HepG2 (cell line): ENCODE data around the gene C11orf54. TPM values are rescaled to one million over a fixed set of nuclear protein-coding genes. Genes with fewer than 3 reads are reported as not detected.

Experiments used
- CREB1 ChIP-seq, 2 experiments: fragments of 450-650 bp in 1 of 2; IDR thresholded peaks; 2 replicates each; pipeline ENCODE4 v1.6.1; 2016 to 2017; ENCODE audit warnings: control low read depth in 1 of 2, mild to moderate bottlenecking in 1 of 2, missing compliant biosample characterization in 1 of 2, missing genetic modification characterization in 1 of 2
- ELF1 ChIP-seq: sonication (generic); formaldehyde crosslinking; IDR thresholded peaks from 2 replicates; pipeline ENCODE4 v1.4.0; 2020; ENCODE audit warnings: missing genetic modification reagents
- FOXK1 ChIP-seq: sonication (generic); formaldehyde crosslinking; IDR thresholded peaks from 2 replicates; pipeline ENCODE4 v1.4.0; 2020; ENCODE audit warnings: low read depth, missing genetic modification reagents, borderline replicate concordance
- KMT2A ChIP-seq: sonication (generic); formaldehyde crosslinking; IDR thresholded peaks from 2 replicates; pipeline ENCODE4 v1.4.0; 2020; ENCODE audit warnings: missing genetic modification reagents
- NFRKB ChIP-seq: fragments of 450-650 bp; IDR thresholded peaks from 2 replicates; pipeline ENCODE4 v1.6.1; 2017
- RXRB ChIP-seq: IDR thresholded peaks from 2 replicates; pipeline ENCODE4 v1.6.1; 2016; ENCODE audit warnings: borderline replicate concordance, missing genetic modification reagents, missing compliant biosample characterization
- SUZ12 ChIP-seq: fragments of 150-350 bp; IDR thresholded peaks from 2 replicates; pipeline ENCODE4 v1.6.1; 2014; ENCODE audit warnings: low read depth, low read length
- ZBTB38 ChIP-seq: sonication (generic); formaldehyde crosslinking; IDR thresholded peaks from 2 replicates; pipeline ENCODE4 v1.5.1; 2020; ENCODE audit warnings: mild to moderate bottlenecking, missing genetic modification reagents
- ZNF17 ChIP-seq: sonication (generic); formaldehyde crosslinking; IDR thresholded peaks from 2 replicates; pipeline ENCODE4 v1.5.0; 2020; ENCODE audit warnings: mild to moderate bottlenecking, missing genetic modification reagents
- ZNF34 ChIP-seq: sonication (generic); formaldehyde crosslinking; IDR thresholded peaks from 2 replicates; pipeline ENCODE4 v1.4.0; 2020; ENCODE audit warnings: mild to moderate bottlenecking, missing genetic modification reagents, borderline replicate concordance
- ZSCAN31 ChIP-seq: sonication (generic); formaldehyde crosslinking; IDR thresholded peaks from 2 replicates; pipeline ENCODE4 v1.5.0; 2020; ENCODE audit warnings: low read depth, mild to moderate bottlenecking, missing genetic modification reagents
- polyA plus RNA-seq, 8 experiments: library from polyadenylated mRNA; depleted of rRNA in 3 of 8; stranded (reverse) in 7 of 8; unstranded in 1 of 8; fragments of >200 nt; fragmentation: Illumina TruSeq in 4 of 8; extraction: Trizol in 4 of 8; gene quantifications; 2 replicates each; pipeline versions ENCODE4 v1.2.1 to v1.2.3, GENCODE V29; 2011 to 2016; ENCODE audit warnings: low read depth in 4 of 8, missing spikeins in 1 of 8, mixed read lengths in 1 of 8; ENCODE audit not compliant: insufficient read depth in 1 of 8
- total RNA-seq, 5 experiments: library from RNA; depleted of rRNA; stranded (reverse); fragments of >200 nt; fragmentation: Illumina TruSeq; extraction: Trizol; gene quantifications; 2 replicates each; pipeline ENCODE4 v1.2.3, GENCODE V29; 2016; ENCODE audit warnings: low read depth in 1 of 5
- TF ChIP-seq, protein P1 (sequence below): sonication (generic); formaldehyde crosslinking; IDR thresholded peaks from 2 replicates; pipeline ENCODE4 v1.4.0; 2020; ENCODE audit warnings: missing genetic modification reagents
- TF ChIP-seq, protein P2 (sequence below): sonication (generic); formaldehyde crosslinking; conservative IDR thresholded peaks from 2 replicates; pipeline ENCODE4 v1.8.0; 2022; ENCODE audit warnings: mild to moderate bottlenecking, moderate library complexity, missing genetic modification reagents
- TF ChIP-seq, protein P3 (sequence below): sonication (generic); formaldehyde crosslinking; IDR thresholded peaks from 2 replicates; pipeline ENCODE4 v1.4.0; 2020; ENCODE audit warnings: missing genetic modification reagents, borderline replicate concordance
- TF ChIP-seq, protein P4 (sequence below): IDR thresholded peaks from 2 replicates; pipeline ENCODE4 v1.6.1; 2016; ENCODE audit warnings: low read depth
- TF ChIP-seq, protein P5 (sequence below): sonication (generic); formaldehyde crosslinking; IDR thresholded peaks from 2 replicates; pipeline ENCODE4 v1.4.0; 2020; ENCODE audit warnings: missing genetic modification reagents
- TF ChIP-seq, protein P6 (sequence below): IDR thresholded peaks from 2 replicates; pipeline ENCODE4 v1.6.1; 2016

Gene C11orf54
- total and polyA plus RNA-seq, 2 of the 13 experiments (the other 11 are each of a cell fraction or from before 2014, with no cell fraction given), result 42.7 to 50.1 TPM

DNA sequence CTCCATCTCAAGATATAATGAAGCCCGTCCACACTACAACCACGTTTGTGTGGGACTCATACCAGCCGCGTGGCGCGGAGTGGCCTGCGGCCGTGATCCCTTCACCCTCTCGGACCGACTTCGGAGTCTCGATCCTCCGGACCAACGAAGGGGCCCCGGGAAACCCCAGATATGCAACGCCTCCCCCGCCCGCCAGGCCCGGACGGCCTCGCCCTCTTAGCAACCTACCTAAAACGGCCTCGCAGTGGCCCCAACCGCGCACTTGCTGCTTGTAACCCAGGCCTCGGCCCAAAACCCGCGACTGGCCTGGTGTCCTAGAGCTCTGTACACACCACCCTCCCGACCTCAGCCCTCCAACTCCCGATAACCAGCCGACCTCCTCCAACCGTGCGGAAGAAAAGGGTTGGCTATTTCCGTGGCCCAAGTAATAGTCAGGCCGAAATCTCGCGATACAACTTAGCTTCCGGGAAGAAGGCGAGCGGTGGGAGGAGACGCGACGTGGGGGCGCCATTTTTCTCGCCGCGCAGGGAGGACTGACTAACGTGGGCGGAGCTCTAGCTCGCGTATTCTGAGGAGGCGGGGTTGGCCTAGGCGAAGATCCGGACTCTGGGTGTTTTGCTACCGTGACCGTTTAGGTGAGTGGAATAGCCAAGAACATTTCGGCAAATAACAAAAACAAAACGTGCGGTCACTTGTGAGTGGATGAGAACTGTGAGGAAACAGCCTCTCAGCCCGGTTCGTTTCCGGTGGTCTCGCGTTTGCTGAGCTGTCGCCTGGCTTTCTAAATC lies at the start of gene C11orf54, which contains the start of gene TAF1D (continued):
- TF ChIP-seq, protein P1, sequence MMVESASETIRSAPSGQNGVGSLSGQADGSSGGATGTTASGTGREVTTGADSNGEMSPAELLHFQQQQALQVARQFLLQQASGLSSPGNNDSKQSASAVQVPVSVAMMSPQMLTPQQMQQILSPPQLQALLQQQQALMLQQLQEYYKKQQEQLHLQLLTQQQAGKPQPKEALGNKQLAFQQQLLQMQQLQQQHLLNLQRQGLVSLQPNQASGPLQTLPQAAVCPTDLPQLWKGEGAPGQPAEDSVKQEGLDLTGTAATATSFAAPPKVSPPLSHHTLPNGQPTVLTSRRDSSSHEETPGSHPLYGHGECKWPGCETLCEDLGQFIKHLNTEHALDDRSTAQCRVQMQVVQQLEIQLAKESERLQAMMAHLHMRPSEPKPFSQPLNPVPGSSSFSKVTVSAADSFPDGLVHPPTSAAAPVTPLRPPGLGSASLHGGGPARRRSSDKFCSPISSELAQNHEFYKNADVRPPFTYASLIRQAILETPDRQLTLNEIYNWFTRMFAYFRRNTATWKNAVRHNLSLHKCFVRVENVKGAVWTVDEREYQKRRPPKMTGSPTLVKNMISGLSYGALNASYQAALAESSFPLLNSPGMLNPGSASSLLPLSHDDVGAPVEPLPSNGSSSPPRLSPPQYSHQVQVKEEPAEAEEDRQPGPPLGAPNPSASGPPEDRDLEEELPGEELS (CRISPR knock-in tag), result peak; percentile 7; the same call in 1 of the 2 replicates
- TF ChIP-seq RXRB (CRISPR knock-in tag), result peak; percentile 43; the same call in 1 of the 2 replicates
- 0 out of 2 replicates have a peak, but pooled peaks have one; percentile 74 for TF ChIP-seq ZNF17 (CRISPR knock-in tag)
- peak; percentile 70 for TF ChIP-seq CREB1 (IDR thresholded peaks at IDR 0.05)
- peak; percentile 71 for TF ChIP-seq CREB1 (CRISPR knock-in tag; IDR thresholded peaks at IDR 0.05)
- TF ChIP-seq, protein P2, sequence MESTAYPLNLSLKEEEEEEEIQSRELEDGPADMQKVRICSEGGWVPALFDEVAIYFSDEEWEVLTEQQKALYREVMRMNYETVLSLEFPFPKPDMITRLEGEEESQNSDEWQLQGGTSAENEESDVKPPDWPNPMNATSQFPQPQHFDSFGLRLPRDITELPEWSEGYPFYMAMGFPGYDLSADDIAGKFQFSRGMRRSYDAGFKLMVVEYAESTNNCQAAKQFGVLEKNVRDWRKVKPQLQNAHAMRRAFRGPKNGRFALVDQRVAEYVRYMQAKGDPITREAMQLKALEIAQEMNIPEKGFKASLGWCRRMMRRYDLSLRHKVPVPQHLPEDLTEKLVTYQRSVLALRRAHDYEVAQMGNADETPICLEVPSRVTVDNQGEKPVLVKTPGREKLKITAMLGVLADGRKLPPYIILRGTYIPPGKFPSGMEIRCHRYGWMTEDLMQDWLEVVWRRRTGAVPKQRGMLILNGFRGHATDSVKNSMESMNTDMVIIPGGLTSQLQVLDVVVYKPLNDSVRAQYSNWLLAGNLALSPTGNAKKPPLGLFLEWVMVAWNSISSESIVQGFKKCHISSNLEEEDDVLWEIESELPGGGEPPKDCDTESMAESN, result peak; percentile 19; the same call in 1 of the 2 replicates
- TF ChIP-seq ZSCAN31 (CRISPR knock-in tag), result peak; percentile 47; the same call in 1 of the 2 replicates
- no peak for TF ChIP-seq SUZ12
- peak; percentile 91 for TF ChIP-seq NFRKB
- TF ChIP-seq, protein P3, sequence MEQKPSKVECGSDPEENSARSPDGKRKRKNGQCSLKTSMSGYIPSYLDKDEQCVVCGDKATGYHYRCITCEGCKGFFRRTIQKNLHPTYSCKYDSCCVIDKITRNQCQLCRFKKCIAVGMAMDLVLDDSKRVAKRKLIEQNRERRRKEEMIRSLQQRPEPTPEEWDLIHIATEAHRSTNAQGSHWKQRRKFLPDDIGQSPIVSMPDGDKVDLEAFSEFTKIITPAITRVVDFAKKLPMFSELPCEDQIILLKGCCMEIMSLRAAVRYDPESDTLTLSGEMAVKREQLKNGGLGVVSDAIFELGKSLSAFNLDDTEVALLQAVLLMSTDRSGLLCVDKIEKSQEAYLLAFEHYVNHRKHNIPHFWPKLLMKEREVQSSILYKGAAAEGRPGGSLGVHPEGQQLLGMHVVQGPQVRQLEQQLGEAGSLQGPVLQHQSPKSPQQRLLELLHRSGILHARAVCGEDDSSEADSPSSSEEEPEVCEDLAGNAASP (CRISPR knock-in tag), result peak; percentile 26; the same call in 1 of the 2 replicates
- peak; percentile 97 for TF ChIP-seq ELF1 (CRISPR knock-in tag)
- TF ChIP-seq ZBTB38 (CRISPR knock-in tag), result peak; percentile 73
- TF ChIP-seq FOXK1 (CRISPR knock-in tag), result 0 out of 2 replicates have a peak, but pooled peaks have one; percentile 34
- TF ChIP-seq, protein P4, sequence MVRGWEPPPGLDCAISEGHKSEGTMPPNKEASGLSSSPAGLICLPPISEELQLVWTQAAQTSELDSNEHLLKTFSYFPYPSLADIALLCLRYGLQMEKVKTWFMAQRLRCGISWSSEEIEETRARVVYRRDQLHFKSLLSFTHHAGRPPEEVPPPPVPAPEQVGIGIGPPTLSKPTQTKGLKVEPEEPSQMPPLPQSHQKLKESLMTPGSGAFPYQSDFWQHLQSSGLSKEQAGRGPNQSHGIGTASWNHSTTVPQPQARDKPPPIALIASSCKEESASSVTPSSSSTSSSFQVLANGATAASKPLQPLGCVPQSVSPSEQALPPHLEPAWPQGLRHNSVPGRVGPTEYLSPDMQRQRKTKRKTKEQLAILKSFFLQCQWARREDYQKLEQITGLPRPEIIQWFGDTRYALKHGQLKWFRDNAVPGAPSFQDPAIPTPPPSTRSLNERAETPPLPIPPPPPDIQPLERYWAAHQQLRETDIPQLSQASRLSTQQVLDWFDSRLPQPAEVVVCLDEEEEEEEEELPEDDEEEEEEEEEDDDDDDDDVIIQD (CRISPR knock-in tag), result peak; percentile 72; the same call in 1 of the 2 replicates
- TF ChIP-seq ZNF34 (CRISPR knock-in tag), result 0 out of 2 replicates have a peak, but pooled peaks have one; percentile 84
- TF ChIP-seq KMT2A (CRISPR knock-in tag), result peak; percentile 78
- TF ChIP-seq, protein P5, sequence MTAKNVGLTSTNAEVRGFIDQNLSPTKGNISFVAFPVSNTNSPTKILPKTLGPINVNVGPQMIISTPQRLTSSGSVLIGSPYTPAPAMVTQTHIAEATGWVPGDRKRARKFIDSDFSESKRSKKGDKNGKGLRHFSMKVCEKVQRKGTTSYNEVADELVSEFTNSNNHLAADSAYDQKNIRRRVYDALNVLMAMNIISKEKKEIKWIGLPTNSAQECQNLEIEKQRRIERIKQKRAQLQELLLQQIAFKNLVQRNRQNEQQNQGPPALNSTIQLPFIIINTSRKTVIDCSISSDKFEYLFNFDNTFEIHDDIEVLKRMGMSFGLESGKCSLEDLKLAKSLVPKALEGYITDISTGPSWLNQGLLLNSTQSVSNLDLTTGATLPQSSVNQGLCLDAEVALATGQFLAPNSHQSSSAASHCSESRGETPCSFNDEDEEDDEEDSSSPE (CRISPR knock-in tag), result peak; percentile 49
- TF ChIP-seq, protein P6, sequence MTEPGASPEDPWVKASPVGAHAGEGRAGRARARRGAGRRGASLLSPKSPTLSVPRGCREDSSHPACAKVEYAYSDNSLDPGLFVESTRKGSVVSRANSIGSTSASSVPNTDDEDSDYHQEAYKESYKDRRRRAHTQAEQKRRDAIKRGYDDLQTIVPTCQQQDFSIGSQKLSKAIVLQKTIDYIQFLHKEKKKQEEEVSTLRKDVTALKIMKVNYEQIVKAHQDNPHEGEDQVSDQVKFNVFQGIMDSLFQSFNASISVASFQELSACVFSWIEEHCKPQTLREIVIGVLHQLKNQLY (CRISPR knock-in tag), result 0 out of 2 replicates have a peak, but pooled peaks have one; percentile 39
